ENCODE data around the gene NGB.

Gene NGB

GRCh38 chr14:77225892-77226557, 45.0 kb downstream of the NGB start:
- no peak for DNase-seq

- DNase-seq: no peak
Measured at GRCh38 chr14:77225254-77225653, 45.8 kb downstream of the NGB start.

- DNase-seq: no peak
Measured at GRCh38 chr14:77224212-77224611, 46.8 kb downstream of the NGB start.

GRCh38 chr14:77222546-77223225, 48.3 kb downstream of the NGB start:
- DNase-seq: no peak

GRCh38 chr14:77221241-77221871, 49.6 kb downstream of the NGB start:
- DNase-seq: no peak

GRCh38 chr14:77220246-77221017, 50.6 kb downstream of the NGB start:
- no peak for DNase-seq

GRCh38 chr14:77219591-77219990, 51.4 kb downstream of the NGB start:
- no peak for DNase-seq

GRCh38 chr14:77217551-77217950, 53.5 kb downstream of the NGB start:
- no peak for DNase-seq

Data from stimulated activated CD4-positive, alpha-beta T cell treated with anti-CD3 and anti-CD28 coated beads, Interleukin-4, amount 100 ng/mL, for 4 hours (primary cell).